ENCODE measurements around the gene TPBG. TPM values are rescaled to one million over a fixed set of nuclear protein-coding genes. Genes with fewer than 3 reads are reported as not detected.

The TPBG gene
- total RNA-seq, 2 donors from 2014 or later, result 7.4 to 16.7 TPM

DNA sequence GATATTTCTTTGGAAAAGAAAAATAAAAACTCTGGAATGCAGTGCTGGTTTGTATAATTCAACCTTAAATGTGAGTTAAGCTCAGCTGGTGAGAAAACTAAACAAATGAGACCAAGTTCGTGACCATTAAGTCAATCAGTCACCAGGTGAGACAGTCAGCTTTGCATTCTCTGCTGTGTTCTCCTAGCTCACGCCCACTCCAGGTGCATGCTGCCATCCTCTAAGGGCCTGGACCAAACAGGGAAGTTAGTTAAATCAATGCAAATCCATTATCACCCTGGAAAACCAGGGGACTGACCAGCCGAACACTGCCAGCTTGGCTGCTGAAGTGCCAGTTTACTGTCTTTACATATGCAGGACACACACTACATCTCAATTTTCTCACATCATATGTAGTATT lies 7.2 kb downstream of the TPBG start:
- no peak for DNase-seq (ENCODE audit: low spot score)
- TF ChIP-seq, protein P1, sequence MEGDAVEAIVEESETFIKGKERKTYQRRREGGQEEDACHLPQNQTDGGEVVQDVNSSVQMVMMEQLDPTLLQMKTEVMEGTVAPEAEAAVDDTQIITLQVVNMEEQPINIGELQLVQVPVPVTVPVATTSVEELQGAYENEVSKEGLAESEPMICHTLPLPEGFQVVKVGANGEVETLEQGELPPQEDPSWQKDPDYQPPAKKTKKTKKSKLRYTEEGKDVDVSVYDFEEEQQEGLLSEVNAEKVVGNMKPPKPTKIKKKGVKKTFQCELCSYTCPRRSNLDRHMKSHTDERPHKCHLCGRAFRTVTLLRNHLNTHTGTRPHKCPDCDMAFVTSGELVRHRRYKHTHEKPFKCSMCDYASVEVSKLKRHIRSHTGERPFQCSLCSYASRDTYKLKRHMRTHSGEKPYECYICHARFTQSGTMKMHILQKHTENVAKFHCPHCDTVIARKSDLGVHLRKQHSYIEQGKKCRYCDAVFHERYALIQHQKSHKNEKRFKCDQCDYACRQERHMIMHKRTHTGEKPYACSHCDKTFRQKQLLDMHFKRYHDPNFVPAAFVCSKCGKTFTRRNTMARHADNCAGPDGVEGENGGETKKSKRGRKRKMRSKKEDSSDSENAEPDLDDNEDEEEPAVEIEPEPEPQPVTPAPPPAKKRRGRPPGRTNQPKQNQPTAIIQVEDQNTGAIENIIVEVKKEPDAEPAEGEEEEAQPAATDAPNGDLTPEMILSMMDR (IDR thresholded peaks at IDR 0.05), result no peak
- H3K4me1 ChIP-seq, result no peaks in the 10 kb centered on the region
- no peaks in the 10 kb centered on the region for H3K36me3 ChIP-seq
- no peaks in the 10 kb centered on the region for H3K27me3 ChIP-seq
- no peaks in the 10 kb centered on the region for H3K9me3 ChIP-seq
- no peak overlapping the region for H3K4me3 ChIP-seq
- no peak overlapping the region for H3K27ac ChIP-seq

DNA sequence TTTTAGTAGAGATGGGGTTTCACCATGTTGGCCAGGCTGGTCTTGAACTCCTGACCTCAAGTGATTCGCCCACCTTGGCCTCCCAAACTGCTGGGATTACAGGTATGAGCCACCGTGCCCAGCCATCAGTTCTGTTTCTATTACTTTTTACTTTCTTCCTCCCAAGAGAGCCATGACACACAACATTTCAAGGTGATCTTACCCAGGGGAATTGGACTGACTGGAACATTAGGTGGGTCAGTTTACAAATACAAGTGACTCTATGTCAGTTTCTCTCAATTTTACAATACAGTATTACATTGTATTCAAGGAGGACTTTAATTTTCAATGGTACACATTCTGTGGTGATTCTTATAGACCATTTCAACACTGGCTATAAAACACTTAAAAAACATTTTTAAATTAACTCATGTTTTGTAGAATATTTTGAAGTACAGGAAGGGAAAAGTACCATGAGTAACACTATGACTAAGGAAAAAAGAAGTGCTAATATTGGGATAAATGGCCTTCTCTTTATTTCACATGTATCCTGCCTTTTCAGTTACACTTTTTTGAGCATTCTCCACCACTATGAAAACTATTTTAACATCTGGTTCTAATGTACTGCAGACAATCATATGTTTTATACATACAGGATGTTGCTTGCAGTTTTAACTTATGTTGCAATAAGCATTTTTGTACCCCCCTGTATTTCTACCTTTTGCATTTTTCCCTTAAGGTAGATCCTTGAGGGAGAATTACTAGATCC lies 8.4 kb downstream of the TPBG start:
- no peak for DNase-seq (ENCODE audit: low spot score)
- no peaks in the 10 kb centered on the region for H3K9me3 ChIP-seq
- no peak overlapping the region for H3K27ac ChIP-seq
- H3K36me3 ChIP-seq, result no peaks in the 10 kb centered on the region
- TF ChIP-seq, protein P1 (IDR thresholded peaks at IDR 0.05), result no peak
- H3K4me3 ChIP-seq, result no peak overlapping the region
- no peaks in the 10 kb centered on the region for H3K4me1 ChIP-seq
- H3K27me3 ChIP-seq, result no peaks in the 10 kb centered on the region

DNA sequence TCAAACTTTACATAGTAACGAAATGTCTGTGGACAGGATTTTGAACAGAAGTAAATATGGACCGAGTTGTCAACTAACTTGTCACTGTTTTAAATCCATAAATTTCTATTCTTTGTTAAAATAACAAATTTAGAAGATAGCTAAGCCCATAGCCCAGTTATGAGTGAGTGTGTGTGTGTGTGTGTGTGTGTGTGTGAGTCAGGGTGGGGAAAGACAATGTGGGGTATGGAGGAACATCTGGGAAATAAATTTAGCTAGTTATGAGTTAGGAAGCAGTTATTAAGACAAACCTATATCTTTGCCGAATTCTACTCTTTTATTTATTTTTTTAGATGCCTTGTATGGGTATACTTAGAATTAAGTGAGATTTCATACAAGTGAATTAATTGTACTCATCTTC lies 9.0 kb downstream of the TPBG start:
- no peaks in the 10 kb centered on the region for H3K36me3 ChIP-seq
- no peaks in the 10 kb centered on the region for H3K4me1 ChIP-seq
- no peaks in the 10 kb centered on the region for H3K27me3 ChIP-seq
- DNase-seq (ENCODE audit: low spot score), result no peak
- H3K4me3 ChIP-seq, result no peak overlapping the region
- no peaks in the 10 kb centered on the region for H3K9me3 ChIP-seq
- TF ChIP-seq, protein P1 (IDR thresholded peaks at IDR 0.05), result no peak
- no peak overlapping the region for H3K27ac ChIP-seq

DNA sequence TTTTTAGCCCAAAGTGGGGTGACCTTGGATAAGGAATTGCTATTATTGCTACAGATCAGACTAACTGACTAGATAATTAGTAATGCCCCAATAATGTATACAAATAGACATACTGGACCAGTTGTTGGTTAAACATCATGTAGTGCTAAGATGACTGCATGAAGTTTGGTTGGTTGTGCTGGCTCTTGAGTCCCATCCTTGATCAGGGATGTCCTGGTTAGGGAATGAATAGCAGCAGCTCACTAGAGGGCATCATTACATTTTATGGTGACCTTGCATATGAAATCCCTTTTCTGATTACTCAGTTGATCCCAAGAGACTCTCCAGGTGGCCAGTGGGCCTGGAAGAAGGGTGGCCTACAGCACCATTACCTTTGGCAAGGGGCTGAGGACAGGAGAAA lies 10.9 kb downstream of the TPBG start:
- DNase-seq (ENCODE audit: low spot score), result no peak
- H3K27ac ChIP-seq, result no peak overlapping the region
- H3K36me3 ChIP-seq, result no peaks in the 10 kb centered on the region
- TF ChIP-seq, protein P1 (IDR thresholded peaks at IDR 0.05), result no peak
- no peak overlapping the region for H3K4me3 ChIP-seq
- H3K4me1 ChIP-seq, result no peaks in the 10 kb centered on the region
- no peaks in the 10 kb centered on the region for H3K27me3 ChIP-seq
- no peaks in the 10 kb centered on the region for H3K9me3 ChIP-seq

DNA sequence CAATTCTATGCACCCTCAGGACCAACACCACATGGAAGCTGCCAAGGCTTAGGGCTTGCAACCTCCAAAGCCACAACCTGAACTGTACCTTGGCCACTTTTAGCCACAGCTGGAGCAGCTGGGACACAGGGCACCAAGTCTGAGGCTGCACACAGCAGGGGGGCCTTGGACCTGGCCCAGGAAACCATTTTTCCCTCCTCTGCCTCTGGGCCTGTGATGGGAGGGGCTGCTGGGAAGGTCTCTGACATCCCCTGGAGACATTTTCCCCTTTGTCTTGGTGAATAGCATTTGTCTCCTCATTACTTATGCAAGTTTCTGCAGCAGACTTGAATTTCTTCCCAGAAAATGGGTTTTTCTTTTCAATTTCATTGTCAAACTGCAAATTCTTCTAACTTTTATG lies 13.0 kb downstream of the TPBG start:
- H3K27ac ChIP-seq, result no peak overlapping the region
- no peak for DNase-seq (ENCODE audit: low spot score)
- no peaks in the 10 kb centered on the region for H3K9me3 ChIP-seq
- TF ChIP-seq, protein P1 (IDR thresholded peaks at IDR 0.05), result no peak
- H3K36me3 ChIP-seq, result no peaks in the 10 kb centered on the region
- H3K4me3 ChIP-seq, result no peak overlapping the region
- no peaks in the 10 kb centered on the region for H3K4me1 ChIP-seq
- H3K27me3 ChIP-seq, result no peaks in the 10 kb centered on the region
